Right cardiac atrium (tissue), 5 donors: ENCODE results near the gene TSGA10IP. TPM values are rescaled to one million over a fixed set of nuclear protein-coding genes. Genes with fewer than 3 reads are reported as not detected.
"Not testable (repeated sequence)": the region's sequence is repeated elsewhere in the genome, so short reads cannot be mapped to it uniquely, and the experiment has no call there.

Source experiments
- ATAC-seq, 2 donors: fragments of 200-7000 bp; cut with Tn5 transposase; one replicate each; pipeline versions ENCODE4 v1.8.0 to v1.9.1; 2020; ENCODE audit warnings: moderate library complexity in 2 of 2, mild to moderate bottlenecking in 1 of 2
- DNase-seq, 3 donors: peaks; one replicate each; pipeline ENCODE4 v3.0.0-alpha.2; 2020
- H3K27ac ChIP-seq: one replicate; pipeline ENCODE4 v1.5.1; 2013; ENCODE audit warnings: mild to moderate bottlenecking, low read length, control low read depth, moderate library complexity
- H3K27me3 ChIP-seq: one replicate; pipeline ENCODE4 v1.6.1; 2013; ENCODE audit not compliant: control insufficient read depth, insufficient read depth
- H3K4me1 ChIP-seq: one replicate; pipeline ENCODE4 v1.6.1; 2013; ENCODE audit warnings: low read length; ENCODE audit not compliant: control insufficient read depth, insufficient read depth
- H3K4me3 ChIP-seq: one replicate; pipeline ENCODE4 v1.5.1; 2013; ENCODE audit warnings: low read length, control low read depth
- H3K9me3 ChIP-seq: one replicate; pipeline ENCODE4 v1.6.1; 2013; ENCODE audit warnings: low read length; ENCODE audit not compliant: control insufficient read depth
- WGBS: extraction: QIAGEN DNeasy Blood & Tissue Kit; methylation state at CpG from one replicate; pipeline ENCODE4 v1.1.7; 2013; 5-methylcytosine and 5-hydroxymethylcytosine counted together
- intact Hi-C, 4 donors: fragments of 100-400 bp; cut with DNase I; formaldehyde crosslinking; loops; one replicate each; pipeline versions ENCODE4 v1.11.0 to v1.14.0; 2022 to 2023
- polyA plus RNA-seq: library from polyadenylated mRNA; stranded (reverse); fragments of 200-250 nt; gene quantifications from one replicate; pipeline ENCODE4 v1.2.3, GENCODE V29; 2013
- total RNA-seq, 4 donors: library from RNA; stranded (reverse); fragmentation: NEBNext Ultra II Directional; extraction: Animal tissue kit (Norgen Biotek cat#: 25700); gene quantifications; one replicate each; pipeline ENCODE4 v1.2.1, GENCODE V29; 2021
- donor health status: healthy with polysubstance abuse.
- donor health status: DM: no; HTN: yes; CAD: no.
- donor health status: DM: no; HTN: no; CAD: no.
- donor health status: DM: no; HTN: yes; CAD: no; lungs with severe emphysema.
- donor health status: DM: yes; HTN: yes; CAD: no.

TSGA10IP gene
- total and polyA plus RNA-seq, 5 donors, result not detected

DNA sequence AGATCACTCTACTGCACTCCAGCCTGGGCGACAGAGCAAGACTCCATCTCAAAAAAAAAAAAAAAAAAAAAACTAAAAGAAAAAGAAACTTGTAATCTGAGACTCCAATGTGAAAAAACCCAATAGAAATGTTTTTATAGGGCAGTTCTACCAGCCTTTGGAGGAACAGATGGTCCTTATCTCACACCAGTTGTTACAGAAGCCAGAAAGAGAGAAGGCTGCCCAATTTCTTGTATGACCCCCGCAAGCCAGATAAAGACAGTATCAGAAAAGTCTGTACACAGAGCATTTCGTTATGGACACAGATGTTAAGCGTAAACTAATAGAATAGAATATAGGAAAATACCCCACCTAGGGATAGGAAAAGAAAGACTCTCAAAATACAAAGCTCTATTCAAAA, 11.3 kb upstream of the TSGA10IP start:
- Histone ChIP-seq H3K4me1 (no peaks in the 10 kb centered on the region), H3K4me3 (no peak overlapping the region), H3K9me3 (no peaks in the 10 kb centered on the region), H3K27me3 (no peaks in the 10 kb centered on the region), H3K27ac (no peak overlapping the region)
- intact Hi-C loops, result no loop called here
- WGBS, result 44% methylated on average over 4 of the region's 4 CpGs
- ATAC-seq (no peak), DNase-seq (no peak)

GRCh38 chr11:65937766-65938165, 7.5 kb upstream of the TSGA10IP start:
- H3K27me3 ChIP-seq, result no peaks in the 10 kb centered on the region
- DNase-seq, result no peak
- H3K27ac ChIP-seq, result no peak overlapping the region
- intact Hi-C loops, result no loop called here
- no peak overlapping the region for H3K4me3 ChIP-seq
- no peaks in the 10 kb centered on the region for H3K4me1 ChIP-seq
- no peak for ATAC-seq
- H3K9me3 ChIP-seq, result no peaks in the 10 kb centered on the region
- 45% methylated on average over 4 of the region's 4 CpGs for WGBS

DNA sequence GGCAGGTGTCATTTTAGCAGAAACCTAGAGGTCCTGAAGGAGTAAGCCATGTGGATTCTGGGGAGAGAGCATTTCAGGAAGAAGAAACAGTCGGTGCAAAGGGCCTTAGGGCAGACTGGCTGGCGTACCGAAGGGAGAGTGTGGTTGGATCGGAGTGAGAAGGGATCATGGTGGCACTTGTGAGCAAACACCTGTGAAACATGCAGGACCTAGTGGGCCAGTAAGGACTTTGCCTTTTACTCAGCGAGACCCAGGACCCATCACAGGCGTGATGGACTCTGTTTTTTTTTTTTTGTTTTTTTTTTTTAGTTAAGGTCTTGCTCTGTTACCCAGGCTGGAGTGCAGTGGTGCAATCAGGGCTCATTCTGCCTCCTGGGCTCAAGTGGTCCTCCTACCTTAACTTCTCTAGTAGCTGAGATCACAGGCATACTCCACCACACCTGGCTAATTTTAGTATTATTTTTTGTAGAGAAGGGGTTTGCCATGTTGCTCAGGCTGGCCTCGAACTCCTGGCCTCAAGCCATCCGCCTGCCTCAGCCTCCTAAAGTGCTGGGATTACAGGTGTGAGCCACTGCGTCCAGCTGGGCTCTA, 3.5 kb upstream of the TSGA10IP start:
- no peaks in the 10 kb centered on the region for H3K4me1 ChIP-seq
- H3K27me3 ChIP-seq, result no peaks in the 10 kb centered on the region
- no peak for ATAC-seq
- peak in 1 of 3 donors; percentile 0 for DNase-seq
- no peak overlapping the region for H3K4me3 ChIP-seq
- 67% methylated on average over 9 of the region's 9 CpGs for WGBS
- intact Hi-C loops, result no loop called here
- no peaks in the 10 kb centered on the region for H3K9me3 ChIP-seq
- H3K27ac ChIP-seq, result no peak overlapping the region

- no peak overlapping the region for H3K27ac ChIP-seq
- WGBS, result 82% methylated on average over 7 of the region's 7 CpGs
- DNase-seq (peak in 1 of 3 donors; percentile 37), ATAC-seq (no peak)
- intact Hi-C loops, result no loop called here
- H3K4me3 ChIP-seq, result no peak overlapping the region
- H3K9me3 ChIP-seq, result no peaks in the 10 kb centered on the region
- H3K4me1 ChIP-seq, result no peaks in the 10 kb centered on the region
- H3K27me3 ChIP-seq, result no peaks in the 10 kb centered on the region
These were observed 2.7 kb upstream of the TSGA10IP start for GRCh38 chr11:65942531-65942930.

GRCh38 chr11:65944191-65944590, 1.1 kb upstream of the TSGA10IP start:
- Histone ChIP-seq H3K4me1 (no peaks in the 10 kb centered on the region), H3K9me3 (no peaks in the 10 kb centered on the region), H3K27ac (no peak overlapping the region), H3K4me3 (no peak overlapping the region), H3K27me3 (no peaks in the 10 kb centered on the region)
- intact Hi-C loops, result no loop called here
- ATAC-seq (no peak), DNase-seq (peak in 1 of 3 donors; percentile 12)
- 88% methylated on average over 8 of the region's 8 CpGs for WGBS

- intact Hi-C loops, result no loop called here
- no peaks in the 10 kb centered on the region for H3K27me3 ChIP-seq
These were observed 513 bp upstream of the TSGA10IP start for GRCh38 chr11:65944767-65945166.

DNA sequence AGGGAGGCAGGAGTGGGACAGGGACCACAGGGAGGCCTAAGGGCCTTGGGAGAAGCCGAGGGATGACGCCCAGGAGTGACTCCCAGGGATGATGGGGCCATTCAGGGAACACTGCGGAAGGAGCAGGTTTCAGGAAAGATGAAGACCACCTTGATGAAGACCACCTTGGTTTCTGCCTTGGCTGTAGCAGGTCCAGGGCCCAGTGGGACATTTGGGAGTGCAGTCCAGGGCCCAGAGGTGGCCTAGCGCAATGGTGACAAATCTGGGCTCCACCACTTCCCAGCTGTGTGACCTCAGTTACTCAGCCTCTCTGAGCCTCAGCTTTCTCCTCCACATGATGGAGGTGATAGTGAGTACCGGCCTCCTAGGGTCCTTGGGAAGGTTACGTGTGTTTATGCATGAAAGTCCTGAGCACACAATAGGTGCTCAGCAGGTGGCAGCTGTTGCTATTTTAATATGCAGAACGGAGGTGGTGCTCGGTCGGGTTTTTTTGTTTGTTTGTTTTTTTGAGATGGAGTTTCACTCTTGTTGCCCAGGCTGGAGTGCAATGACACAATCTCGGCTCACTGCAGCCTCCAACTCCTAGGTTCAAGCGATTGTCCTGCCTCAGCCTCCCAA, 770 bp downstream of the TSGA10IP start:
- WGBS, result 80% methylated on average over 11 of the region's 11 CpGs
- no peaks in the 10 kb centered on the region for H3K27me3 ChIP-seq
- H3K4me3 ChIP-seq, result no peak overlapping the region
- DNase-seq (peak in 1 of 3 donors; percentile 14), ATAC-seq (no peak)
- H3K4me1 ChIP-seq, result no peaks in the 10 kb centered on the region
- intact Hi-C loops, result no loop called here
- H3K9me3 ChIP-seq, result no peaks in the 10 kb centered on the region
- H3K27ac ChIP-seq, result no peak overlapping the region

More at GRCh38 chr11:65944767-65945166, 513 bp upstream of the TSGA10IP start:
- no peak for ATAC-seq
- no peak overlapping the region for H3K4me3 ChIP-seq
- no peaks in the 10 kb centered on the region for H3K4me1 ChIP-seq
- peak in 1 of 3 donors; percentile 9 for DNase-seq
- H3K9me3 ChIP-seq, result no peaks in the 10 kb centered on the region
- 86% methylated on average over 8 of the region's 8 CpGs for WGBS
- no peak overlapping the region for H3K27ac ChIP-seq

- Histone ChIP-seq H3K27me3 (no peaks in the 10 kb centered on the region), H3K4me1 (no peaks in the 10 kb centered on the region)
These were observed 1.4 kb downstream of the TSGA10IP start for GRCh38 chr11:65946655-65947054.

DNA sequence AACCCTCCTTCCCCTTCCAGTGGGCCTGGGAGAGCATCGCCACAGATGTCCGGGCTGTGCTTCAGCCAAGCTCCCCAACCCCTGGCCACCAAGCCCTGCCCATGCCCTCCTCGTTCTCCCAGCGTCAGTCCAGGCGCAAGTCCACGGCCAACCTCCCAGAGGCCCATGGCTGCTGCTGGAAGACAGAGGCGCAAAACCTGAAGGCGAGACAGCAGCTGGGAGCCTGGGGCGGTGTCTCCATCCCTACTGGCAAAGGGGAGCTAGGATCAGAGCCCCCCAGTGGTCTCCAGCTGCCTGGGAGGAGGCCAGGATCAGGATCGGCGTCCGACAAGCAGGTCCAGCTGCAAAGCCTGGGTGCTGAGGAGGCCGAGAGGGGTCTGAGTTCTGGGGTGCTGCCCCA, 1.9 kb downstream of the TSGA10IP start:
- intact Hi-C loops, result no loop called here
- no peak for ATAC-seq
- 43% methylated on average over 13 of the region's 13 CpGs for WGBS

More at GRCh38 chr11:65946655-65947054, 1.4 kb downstream of the TSGA10IP start:
- Histone ChIP-seq H3K4me3 (no peak overlapping the region), H3K27ac (no peak overlapping the region), H3K9me3 (no peaks in the 10 kb centered on the region)
- ATAC-seq (no peak), DNase-seq (no peak)
- 80% methylated on average over 4 of the region's 4 CpGs for WGBS
- intact Hi-C loops, result no loop called here

GRCh38 chr11:65947603-65948125, 2.4 kb downstream of the TSGA10IP start:
- Histone ChIP-seq H3K9me3 (no peaks in the 10 kb centered on the region), H3K4me1 (no peaks in the 10 kb centered on the region), H3K27me3 (no peaks in the 10 kb centered on the region), H3K4me3 (no peak overlapping the region), H3K27ac (no peak overlapping the region)
- ATAC-seq, result no peak
- WGBS, result 82% methylated on average over 12 of the region's 12 CpGs
- DNase-seq, result no peak
- intact Hi-C loops, result no loop called here

More for the DNA sequence above, 1.9 kb downstream of the TSGA10IP start:
- DNase-seq, result no peak
- no peaks in the 10 kb centered on the region for H3K9me3 ChIP-seq
- H3K27ac ChIP-seq, result no peak overlapping the region
- H3K4me1 ChIP-seq, result no peaks in the 10 kb centered on the region
- H3K4me3 ChIP-seq, result no peak overlapping the region
- no peaks in the 10 kb centered on the region for H3K27me3 ChIP-seq

- H3K4me3 ChIP-seq, intact Hi-C loops, DNase-seq, H3K9me3 ChIP-seq, ATAC-seq, H3K4me1 ChIP-seq, H3K27ac ChIP-seq, H3K27me3 ChIP-seq: not testable (repeated sequence)
- 94% methylated on average over 5 of the region's 5 CpGs for WGBS
These were observed 5.4 kb downstream of the TSGA10IP start for GRCh38 chr11:65950711-65951110.
